H9 (cell line): ENCODE data around the gene TMEM239. TPM values are rescaled to one million over a fixed set of nuclear protein-coding genes. Genes with fewer than 3 reads are reported as not detected.

Source experiments
- DNase-seq: peaks from one replicate; pipeline ENCODE4 v3.0.0-alpha.2; 2017
- H2AFZ ChIP-seq: one replicate; pipeline ENCODE4 v1.6.1; 2013; ENCODE audit warnings: mild to moderate bottlenecking, low read length, control low read depth, moderate library complexity
- H2AK5ac ChIP-seq: 2 replicates; pipeline ENCODE4 v1.6.1; 2013; ENCODE audit warnings: low read length, control low read depth, mixed read lengths; ENCODE audit not compliant: insufficient read length
- H2BK120ac ChIP-seq: one replicate; pipeline ENCODE4 v1.6.1; 2013; ENCODE audit warnings: low read depth, mild to moderate bottlenecking, low read length, control low read depth, inconsistent platforms; ENCODE audit not compliant: poor library complexity, severe bottlenecking
- H2BK12ac ChIP-seq: 2 replicates; pipeline ENCODE4 v1.6.1; 2013; ENCODE audit warnings: low read length, control low read depth, mixed read lengths, low read depth; ENCODE audit not compliant: insufficient read length
- H2BK15ac ChIP-seq: 2 replicates; pipeline ENCODE4 v1.6.1; 2013; ENCODE audit warnings: low read depth, low read length, control low read depth
- H2BK20ac ChIP-seq: one replicate; pipeline ENCODE4 v1.6.1; 2013; ENCODE audit warnings: low read depth, mild to moderate bottlenecking, low read length, control low read depth, inconsistent platforms; ENCODE audit not compliant: poor library complexity, severe bottlenecking
- H2BK5ac ChIP-seq: 2 replicates; pipeline ENCODE4 v1.6.1; 2013; ENCODE audit warnings: low read length, control low read depth, mixed read lengths; ENCODE audit not compliant: insufficient read length
- H3K14ac ChIP-seq: 2 replicates; pipeline ENCODE4 v1.6.1; 2013; ENCODE audit warnings: low read length, control low read depth; ENCODE audit not compliant: insufficient read depth
- H3K18ac ChIP-seq: 2 replicates; pipeline ENCODE4 v1.6.1; 2013; ENCODE audit warnings: low read depth, mild to moderate bottlenecking, mixed read lengths, low read length, control low read depth; ENCODE audit not compliant: insufficient read length
- H3K23ac ChIP-seq: 2 replicates; pipeline ENCODE4 v1.6.1; 2013; ENCODE audit warnings: low read length, control low read depth, mixed read lengths, low read depth; ENCODE audit not compliant: insufficient read length
- H3K23me2 ChIP-seq: 2 replicates; pipeline ENCODE4 v1.6.1; 2013; ENCODE audit warnings: low read depth, mild to moderate bottlenecking, mixed read lengths, low read length, control low read depth; ENCODE audit not compliant: insufficient read length, poor library complexity, severe bottlenecking
- H3K27ac ChIP-seq: 2 replicates; pipeline ENCODE4 v1.5.1; 2013; ENCODE audit warnings: low read length, control low read depth, mixed read lengths, low read depth; ENCODE audit not compliant: insufficient read length
- H3K27me3 ChIP-seq: 2 replicates; pipeline ENCODE4 v1.6.1; 2013; ENCODE audit warnings: low read length, control low read depth, inconsistent platforms; ENCODE audit not compliant: insufficient read depth
- H3K4ac ChIP-seq: 2 replicates; pipeline ENCODE4 v1.6.1; 2013; ENCODE audit warnings: low read depth, mild to moderate bottlenecking, control low read depth, inconsistent platforms, low read length, moderate library complexity
- H3K4me1 ChIP-seq: 2 replicates; pipeline ENCODE4 v1.6.1; 2013; ENCODE audit warnings: low read length, control low read depth, inconsistent platforms; ENCODE audit not compliant: insufficient read depth
- H3K4me2 ChIP-seq: 2 replicates; pipeline ENCODE4 v1.6.1; 2013; ENCODE audit warnings: low read length, control low read depth, mixed read lengths; ENCODE audit not compliant: insufficient read length, insufficient read depth
- H3K56ac ChIP-seq: 2 replicates; pipeline ENCODE4 v1.6.1; 2013; ENCODE audit warnings: low read depth, mild to moderate bottlenecking, mixed read lengths, low read length, control low read depth; ENCODE audit not compliant: insufficient read length
- H3K79me1 ChIP-seq: 2 replicates; pipeline ENCODE4 v1.6.1; 2013; ENCODE audit warnings: low read depth, mild to moderate bottlenecking, moderate library complexity, low read length, control low read depth, inconsistent platforms; ENCODE audit not compliant: insufficient read depth, poor library complexity, severe bottlenecking
- H3K79me2 ChIP-seq: 2 replicates; pipeline ENCODE4 v1.6.1; 2013; ENCODE audit warnings: low read length, control low read depth, inconsistent platforms; ENCODE audit not compliant: insufficient read depth
- H3K9ac ChIP-seq: 2 replicates; pipeline ENCODE4 v1.6.1; 2013; ENCODE audit warnings: low read length, control low read depth, mixed read lengths; ENCODE audit not compliant: insufficient read length; ENCODE audit errors: extremely low read depth
- H3K9me3 ChIP-seq: one replicate; pipeline ENCODE4 v1.6.1; 2013; ENCODE audit warnings: low read depth, low read length, inconsistent platforms; ENCODE audit not compliant: control insufficient read depth
- H3T11ph ChIP-seq: one replicate; pipeline ENCODE4 v1.6.1; 2013; ENCODE audit warnings: mild to moderate bottlenecking, low read length, control low read depth, inconsistent platforms
- H4K20me1 ChIP-seq: one replicate; pipeline ENCODE4 v1.6.1; 2013; ENCODE audit not compliant: control insufficient read depth, insufficient read length, insufficient read depth
- H4K5ac ChIP-seq: 2 replicates; pipeline ENCODE4 v1.6.1; 2013; ENCODE audit warnings: low read depth, mild to moderate bottlenecking, mixed read lengths, low read length, control low read depth; ENCODE audit not compliant: insufficient read length
- H4K8ac ChIP-seq: replicated peaks from 2 replicates; pipeline ENCODE4 v1.6.1; 2013; ENCODE audit warnings: low read length, control low read depth, mixed read lengths, low read depth; ENCODE audit not compliant: insufficient read length
- H4K91ac ChIP-seq: 2 replicates; pipeline ENCODE4 v1.6.1; 2013; ENCODE audit warnings: low read depth, mild to moderate bottlenecking, moderate library complexity, mixed read lengths, low read length, control low read depth; ENCODE audit not compliant: insufficient read length
- H3K27ac Mint-ChIP-seq, 3 experiments: 2 replicates in 2 of 3; 3 replicates in 1 of 3; pipeline ENCODE4 v1.8.0; 2020 to 2021; ENCODE audit warnings: mixed read lengths in 3 of 3, mild to moderate bottlenecking in 1 of 3, moderate library complexity in 1 of 3
- H3K27me3 Mint-ChIP-seq: 2 replicates; pipeline ENCODE4 v1.8.0; 2021; ENCODE audit warnings: low read depth, mild to moderate bottlenecking, moderate library complexity, mixed read lengths
- H3K36me3 Mint-ChIP-seq, 3 experiments: 2 replicates in 2 of 3; 3 replicates in 1 of 3; pipeline ENCODE4 v1.8.0; 2020 to 2021; ENCODE audit warnings: low read depth in 3 of 3, mixed read lengths in 3 of 3; ENCODE audit not compliant: insufficient read depth in 1 of 3
- H3K4me1 Mint-ChIP-seq, 2 experiments: 2 replicates each; pipeline ENCODE4 v1.8.0; 2020; ENCODE audit warnings: mixed read lengths in 2 of 2
- H3K4me3 Mint-ChIP-seq, 2 experiments: 2 replicates in 1 of 2; 3 replicates in 1 of 2; pipeline ENCODE4 v1.8.0; 2020 to 2021; ENCODE audit warnings: mild to moderate bottlenecking in 2 of 2, mixed read lengths in 2 of 2, moderate library complexity in 1 of 2
- H3K9me3 Mint-ChIP-seq, 2 experiments: 2 replicates in 1 of 2; 3 replicates in 1 of 2; pipeline ENCODE4 v1.8.0; 2020; ENCODE audit warnings: mild to moderate bottlenecking in 2 of 2, mixed read lengths in 2 of 2, moderate library complexity in 1 of 2
- CTCF ChIP-seq: fragments of 200-600 bp; sonication (generic); conservative IDR thresholded peaks from 3 replicates; pipeline ENCODE4 v1.8.0; 2021; ENCODE audit warnings: antibody characterized with exemption, mild to moderate bottlenecking
- whole genome bisulfite sequencing: extraction: QIAGEN DNeasy Blood & Tissue Kit; methylation state at CpG from one replicate; pipeline ENCODE4 v1.1.7; 2013; ENCODE audit warnings: missing lambda C conversion rate, low lambda C conversion rate, mixed read lengths; ENCODE audit not compliant: insufficient read length; ENCODE audit errors: extremely low coverage; 5-methylcytosine and 5-hydroxymethylcytosine counted together
- total RNA-seq: library from RNA; stranded (reverse); gene quantifications from 2 replicates; pipeline ENCODE4 v1.2.1, GENCODE V29; 2021

The TMEM239 gene
- total RNA-seq, 1 experiment from 2014 or later, result not detected

GRCh38 chr20:2798814-2799213 is 17.4 kb upstream of the TMEM239 start:
- Histone ChIP-seq H2AK5ac (no peak overlapping the region), H4K5ac (no peak overlapping the region), H2BK12ac (no peak overlapping the region), H3K79me2 (no peaks in the 10 kb centered on the region), H2BK15ac (no peak overlapping the region), H3K4me2 (no peak overlapping the region), H3K9me3 (no peaks in the 10 kb centered on the region), H3K4me1 (no peaks in the 10 kb centered on the region; the same call in 1 of the 2 replicates), H3K23me2 (peaks cover 7% of the 10 kb centered on the region), H3K79me1 (no peaks in the 10 kb centered on the region), H3K9ac (no peak overlapping the region), H4K91ac (no peak overlapping the region), H3K27ac (no peak overlapping the region), H3K14ac (no peak overlapping the region), H2BK5ac (no peak overlapping the region), H4K20me1 (no peaks in the 10 kb centered on the region), H3K4ac (no peak overlapping the region), H4K8ac (no peak overlapping the region), H2AFZ (no peak overlapping the region), H3K23ac (no peak overlapping the region), H2BK120ac (no peak overlapping the region), H3K56ac (no peak overlapping the region), H3K27me3 (peaks cover 15% of the 10 kb centered on the region), H3K18ac (no peak overlapping the region), H3T11ph (no peak overlapping the region), H2BK20ac (no peak overlapping the region)
- peak overlapping the region; percentile 98 to 99 for H3K4me3 Mint-ChIP-seq
- peak overlapping the region in 1 of 3 experiments; percentile 79; a peak in 2 of 7 replicates for H3K27ac Mint-ChIP-seq
- no CpG with 5 or more reads among the region's 6 CpGs for WGBS
- no peaks in the 10 kb centered on the region; a peak in 1 of 5 replicates for H3K9me3 Mint-ChIP-seq
- TF ChIP-seq CTCF, result no peak
- peaks cover 23 to 61% (median 38%) of the 10 kb centered on the region in 3 experiments for H3K36me3 Mint-ChIP-seq
- DNase-seq, result peak; percentile 73
- peaks cover 25 to 29% of the 10 kb centered on the region in 2 experiments for H3K4me1 Mint-ChIP-seq
- peaks cover 26% of the 10 kb centered on the region for H3K27me3 Mint-ChIP-seq
